GM13977 (cell line): ENCODE results near the gene FAM135A.
A peak's percentile ranks its signal among the peaks of the same experiment; 100 is the strongest.

ENCODE experiments used
- DNase-seq: peaks from one replicate; pipeline ENCODE4 v3.0.0; 2012; ENCODE audit warnings: low spot score
- CTCF ChIP-seq: IDR thresholded peaks from 2 replicates; pipeline ENCODE4 v1.5.1; 2012; ENCODE audit warnings: mild to moderate bottlenecking, control low read depth; ENCODE audit not compliant: insufficient read depth; ENCODE audit errors: extremely low read depth, missing control alignments
- in situ Hi-C: fragments of 300-500 bp; cut with MboI; formaldehyde crosslinking; loops from one replicate; pipeline ENCODE4 v1.12.0; 2022; ENCODE audit warnings: low sequenced_read_pairs, low pct_unique_long_range_greater_than_20kb, mixed read lengths, inconsistent platforms; ENCODE audit not compliant: unreplicated experiment

The FAM135A gene

GRCh38 chr6:70530023-70530422, 116.7 kb downstream of the FAM135A start:
- TF ChIP-seq CTCF = no peak
- no peak for DNase-seq
- in situ Hi-C loops = loop anchor here (25.0 kb wide), 1 partner anchor 332 kb away; no protein-coding TSS in a partner anchor

- TF ChIP-seq CTCF = no peak
- no peak for DNase-seq
- in situ Hi-C loops = loop anchor here (25.0 kb wide), 1 partner anchor 331 kb away; no protein-coding TSS in a partner anchor
Measured at GRCh38 chr6:70531133-70531532, 117.8 kb downstream of the FAM135A start.

GRCh38 chr6:70537266-70537665, 124.0 kb downstream of the FAM135A start:
- TF ChIP-seq CTCF = no peak
- in situ Hi-C loops = loop anchor here (25.0 kb wide), 1 partner anchor 325 kb away; no protein-coding TSS in a partner anchor
- no peak for DNase-seq

GRCh38 chr6:70538376-70538775, 125.1 kb downstream of the FAM135A start:
- TF ChIP-seq CTCF = no peak
- peak; percentile 40 for DNase-seq
- in situ Hi-C loops = loop anchor here (25.0 kb wide), 1 partner anchor 324 kb away; no protein-coding TSS in a partner anchor

- TF ChIP-seq CTCF = peak; percentile 44
- no peak for DNase-seq
- in situ Hi-C loops = loop anchor here (25.0 kb wide), 1 partner anchor 315 kb away; no protein-coding TSS in a partner anchor
Measured at GRCh38 chr6:70547313-70547712, 134.0 kb downstream of the FAM135A start.

GRCh38 chr6:70547905-70548304, 134.6 kb downstream of the FAM135A start:
- no peak for TF ChIP-seq CTCF
- no peak for DNase-seq
- in situ Hi-C loops = loop anchor here (25.0 kb wide), 1 partner anchor 314 kb away; no protein-coding TSS in a partner anchor

- in situ Hi-C loops = loop anchor here (25.0 kb wide), 1 partner anchor 313 kb away; no protein-coding TSS in a partner anchor
- DNase-seq = no peak
- TF ChIP-seq CTCF = no peak
Measured at GRCh38 chr6:70549327-70549726, 136.0 kb downstream of the FAM135A start.
